ENCODE data around the gene FBXO47.

FBXO47 gene

GRCh38 chr17:38904892-38905291 lies 62.3 kb downstream of the FBXO47 start:
- DNase-seq (ENCODE audit: low read depth) = no peak

- DNase-seq (ENCODE audit: low read depth) = no peak
Measured at GRCh38 chr17:38903404-38903803, 63.8 kb downstream of the FBXO47 start.

- DNase-seq (ENCODE audit: low read depth) = peak; percentile 88
Measured at GRCh38 chr17:38900978-38901656, 66.1 kb downstream of the FBXO47 start.

- no peak for DNase-seq (ENCODE audit: low read depth)
Measured at GRCh38 chr17:38899421-38899820, 67.8 kb downstream of the FBXO47 start.

DNA sequence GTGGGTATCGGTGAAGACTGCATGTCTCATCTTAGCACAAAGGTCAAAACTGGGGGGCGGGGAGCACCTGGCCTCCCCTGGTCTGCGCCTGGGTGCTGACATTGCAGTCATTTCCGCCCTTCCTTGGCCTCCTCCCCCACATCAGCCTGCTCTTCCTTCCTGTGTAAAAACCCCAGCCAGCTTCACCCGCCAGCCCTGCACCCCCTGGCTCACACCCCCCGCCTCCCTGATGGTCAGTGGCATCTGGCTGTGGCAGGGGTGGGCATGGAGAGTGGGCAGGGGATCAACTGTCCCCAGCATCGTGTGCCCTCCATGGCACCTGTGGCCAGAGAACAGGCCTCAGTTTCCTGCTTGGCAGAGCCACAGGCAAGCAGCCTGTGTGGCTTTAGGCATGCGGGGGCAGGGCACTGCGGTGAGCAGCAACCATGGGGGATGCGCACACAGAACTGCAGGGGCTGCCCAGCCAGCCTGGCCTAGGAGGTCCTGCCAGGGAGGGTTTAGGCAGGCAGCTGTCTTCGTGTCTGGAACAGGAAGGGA lies 68.3 kb downstream of the FBXO47 start:
- DNase-seq (ENCODE audit: low read depth) = no peak

- DNase-seq (ENCODE audit: low read depth) = no peak
Measured at GRCh38 chr17:38898291-38898679, 68.9 kb downstream of the FBXO47 start.

GRCh38 chr17:38897671-38898290 lies 69.4 kb downstream of the FBXO47 start:
- no peak for DNase-seq (ENCODE audit: low read depth)

GRCh38 chr17:38897176-38897575 lies 70.0 kb downstream of the FBXO47 start:
- DNase-seq (ENCODE audit: low read depth) = no peak

- no peak for DNase-seq (ENCODE audit: low read depth)
Measured at GRCh38 chr17:38896346-38896954, 70.8 kb downstream of the FBXO47 start.

DNA sequence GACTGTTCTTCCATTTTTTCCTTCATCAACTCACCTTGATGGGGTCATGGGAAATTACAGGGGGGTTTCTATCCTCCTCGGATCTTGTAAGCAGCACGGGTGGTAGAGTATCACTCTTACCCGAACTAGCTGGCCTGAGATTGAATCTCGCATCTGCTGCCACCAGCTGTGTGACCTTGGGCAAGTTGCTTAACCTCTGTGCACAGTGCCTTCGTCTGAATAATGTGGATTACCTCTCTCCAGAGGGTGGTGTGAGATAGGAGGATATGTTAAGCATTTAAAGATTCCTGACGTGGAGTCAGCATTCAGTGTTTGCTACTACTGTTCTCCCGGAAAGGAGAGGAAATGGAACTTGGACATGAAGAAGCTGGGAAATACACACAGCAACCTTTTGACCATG lies 72.9 kb downstream of the FBXO47 start:
- DNase-seq (ENCODE audit: low read depth) = no peak

GRCh38 chr17:38893607-38894006 lies 73.6 kb downstream of the FBXO47 start:
- DNase-seq (ENCODE audit: low read depth) = no peak

GRCh38 chr17:38893113-38893512 lies 74.1 kb downstream of the FBXO47 start:
- DNase-seq (ENCODE audit: low read depth) = no peak

GRCh38 chr17:38892620-38893019 lies 74.6 kb downstream of the FBXO47 start:
- no peak for DNase-seq (ENCODE audit: low read depth)

DNA sequence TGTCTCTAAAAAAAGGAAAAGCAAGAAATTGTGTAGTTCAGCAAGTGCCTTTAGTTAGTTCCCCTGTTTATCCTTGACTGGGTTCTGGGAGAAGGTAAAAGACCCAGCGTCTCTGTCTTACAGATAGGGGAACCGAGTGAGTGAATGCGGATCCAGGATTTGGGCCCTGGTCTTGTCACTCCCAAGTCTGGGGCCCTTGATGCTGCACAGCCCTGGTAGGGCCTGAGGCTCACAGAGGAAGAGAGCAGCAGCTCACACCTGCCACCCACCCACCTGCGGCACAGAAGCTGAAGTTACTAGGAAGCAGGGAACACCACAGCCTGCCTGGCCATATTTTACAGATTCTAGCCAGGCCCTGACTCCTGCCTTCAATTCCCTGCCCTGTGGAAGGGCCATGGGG lies 75.1 kb downstream of the FBXO47 start:
- no peak for DNase-seq (ENCODE audit: low read depth)

- DNase-seq (ENCODE audit: low read depth) = no peak
Measured at GRCh38 chr17:38891441-38891840, 75.8 kb downstream of the FBXO47 start.

- no peak for DNase-seq (ENCODE audit: low read depth)
Measured at GRCh38 chr17:38890410-38890746, 76.8 kb downstream of the FBXO47 start.

GRCh38 chr17:38889745-38890409 lies 77.3 kb downstream of the FBXO47 start:
- no peak for DNase-seq (ENCODE audit: low read depth)

GRCh38 chr17:38888842-38889241 lies 78.4 kb downstream of the FBXO47 start:
- no peak for DNase-seq (ENCODE audit: low read depth)

DNA sequence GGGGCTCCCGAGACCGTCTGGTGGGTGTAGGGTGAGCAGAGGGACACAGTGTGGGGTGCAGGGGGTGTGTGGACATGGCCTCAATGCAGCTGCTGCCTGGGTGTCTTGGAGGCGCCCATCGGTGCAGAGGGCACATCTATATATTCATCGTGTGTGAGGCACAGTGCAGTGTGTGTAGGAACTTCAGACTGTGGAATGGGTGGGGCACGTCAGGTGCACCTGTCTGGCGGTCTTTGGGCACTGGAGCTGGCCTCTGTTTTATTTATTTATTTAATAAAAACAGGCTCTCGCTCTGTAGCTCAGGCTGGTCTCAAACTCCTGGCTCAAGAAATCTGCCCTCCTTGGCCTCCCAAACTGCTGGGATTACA lies 80.6 kb downstream of the FBXO47 start:
- DNase-seq (ENCODE audit: low read depth) = no peak

Data from GM04504 (cell line).